ENCODE measurements around the gene CORO6. TPM values are rescaled to one million over a fixed set of nuclear protein-coding genes. Genes with fewer than 3 reads are reported as not detected.

Gene CORO6
- total RNA-seq, 2 experiments from 2014 or later = 2.8 to 3.3 TPM

GRCh38 chr17:29595107-29595942, 27.4 kb downstream of the CORO6 start:
- no peaks in the 10 kb centered on the region for H3K36me3 Mint-ChIP-seq (ENCODE audit: low read depth)
- no peaks in the 10 kb centered on the region for H3K27me3 Mint-ChIP-seq
- H3K27ac Mint-ChIP-seq = no peak overlapping the region
- ChIA-PET POLR2A (interaction anchor here (0.6 to 1.0 kb wide), 2 partner anchors 12 to 22 kb away, joined by 3 read pairs; no protein-coding TSS in a partner anchor), CTCF (interaction anchor here (1.2 to 4.9 kb wide), 2 partner anchors 21 to 185 kb away, joined by 3 to 96 read pairs; no protein-coding TSS in a partner anchor)
- no peaks in the 10 kb centered on the region for H3K9me3 ChIP-seq (ENCODE audit: control insufficient read depth in 1 of 2, insufficient read depth in 1 of 2, low read length in 2 of 2)
- ATAC-seq (ENCODE audit: poor library complexity) = no peak
- peaks cover 29% of the 10 kb centered on the region for H3K4me1 Mint-ChIP-seq (ENCODE audit: low read depth)
- no peak for TF ChIP-seq CTCF (IDR thresholded peaks at IDR 0.05)
- DNase-seq = no peak
- no peaks in the 10 kb centered on the region for H3K9me3 Mint-ChIP-seq
- H3K36me3 ChIP-seq (ENCODE audit: insufficient read depth, low read length) = no peaks in the 10 kb centered on the region
- intact Hi-C loops (cut with DNase I, micrococcal nuclease) = no loop called here
- no peaks in the 10 kb centered on the region for H3K27me3 ChIP-seq (ENCODE audit: control insufficient read depth in 1 of 2, insufficient read depth in 2 of 2, low read length in 2 of 2)
- H3K27ac ChIP-seq (ENCODE audit: low read depth in 1 of 2, low read length in 2 of 2) = no peak overlapping the region
- H3K4me3 Mint-ChIP-seq = peak overlapping the region; percentile 45
- H3K4me3 ChIP-seq (ENCODE audit: low read length) = no peak overlapping the region
- H3K4me1 ChIP-seq (ENCODE audit: insufficient read depth, low read length) = peaks cover 41% of the 10 kb centered on the region

- Histone ChIP-seq H3K4me3 (ENCODE audit: low read length) (no peak overlapping the region), H3K36me3 (ENCODE audit: insufficient read depth, low read length) (no peaks in the 10 kb centered on the region), H3K27ac (ENCODE audit: low read depth in 1 of 2, low read length in 2 of 2) (no peak overlapping the region), H3K4me1 (ENCODE audit: insufficient read depth, low read length) (peaks cover 48% of the 10 kb centered on the region), H3K9me3 (ENCODE audit: control insufficient read depth in 1 of 2, insufficient read depth in 1 of 2, low read length in 2 of 2) (no peaks in the 10 kb centered on the region), H3K27me3 (ENCODE audit: control insufficient read depth in 1 of 2, insufficient read depth in 2 of 2, low read length in 2 of 2) (no peaks in the 10 kb centered on the region)
- ChIA-PET POLR2A (interaction anchor here (0.6 to 1.1 kb wide), 5 partner anchors 12 to 23 kb away, joined by 3 to 4 read pairs (median 3); no protein-coding TSS in a partner anchor), CTCF (interaction anchor here (1.2 to 4.9 kb wide), 4 partner anchors 10 to 185 kb away, joined by 3 to 96 read pairs (median 19); no protein-coding TSS in a partner anchor)
- Mint-ChIP-seq H3K27ac (no peak overlapping the region), H3K9me3 (no peaks in the 10 kb centered on the region), H3K27me3 (no peaks in the 10 kb centered on the region), H3K4me3 (peak overlapping the region; percentile 89), H3K4me1 (ENCODE audit: low read depth) (peaks cover 35% of the 10 kb centered on the region), H3K36me3 (ENCODE audit: low read depth) (no peaks in the 10 kb centered on the region)
- DNase-seq (peak in 1 of 14 experiments; percentile 21), ATAC-seq (ENCODE audit: poor library complexity) (no peak)
- TF ChIP-seq CTCF (IDR thresholded peaks at IDR 0.05) = no peak
- intact Hi-C loops (cut with DNase I, micrococcal nuclease) = loop anchor here in 1 of 2 experiments (1.0 kb wide), 1 partner anchor 17 kb away; no protein-coding TSS in a partner anchor
Measured at GRCh38 chr17:29594519-29595090, 28.1 kb downstream of the CORO6 start.

GRCh38 chr17:29593591-29594518, 28.9 kb downstream of the CORO6 start:
- no peak for ATAC-seq (ENCODE audit: poor library complexity)
- Histone ChIP-seq H3K27me3 (ENCODE audit: control insufficient read depth in 1 of 2, insufficient read depth in 2 of 2, low read length in 2 of 2) (no peaks in the 10 kb centered on the region), H3K4me1 (ENCODE audit: insufficient read depth, low read length) (peaks cover 48% of the 10 kb centered on the region), H3K9me3 (ENCODE audit: control insufficient read depth in 1 of 2, insufficient read depth in 1 of 2, low read length in 2 of 2) (no peaks in the 10 kb centered on the region), H3K27ac (ENCODE audit: low read depth in 1 of 2, low read length in 2 of 2) (no peak overlapping the region), H3K4me3 (ENCODE audit: low read length) (peak overlapping the region; percentile 52), H3K36me3 (ENCODE audit: insufficient read depth, low read length) (no peaks in the 10 kb centered on the region)
- peaks cover 35% of the 10 kb centered on the region for H3K4me1 Mint-ChIP-seq (ENCODE audit: low read depth)
- H3K27me3 Mint-ChIP-seq = no peaks in the 10 kb centered on the region
- no peak overlapping the region for H3K27ac Mint-ChIP-seq
- CTCF ChIA-PET = interaction anchor here (1.2 to 4.9 kb wide), 4 partner anchors 9 to 186 kb away, joined by 3 to 96 read pairs (median 19); no protein-coding TSS in a partner anchor
- intact Hi-C loops (cut with DNase I, micrococcal nuclease) = loop anchor here in 1 of 2 experiments (1.0 kb wide), 1 partner anchor 17 kb away; no protein-coding TSS in a partner anchor
- TF ChIP-seq CTCF (IDR thresholded peaks at IDR 0.05) = peak; percentile 15
- peak in 3 of 14 experiments; percentile 43 to 58 (median 49) for DNase-seq
- no peaks in the 10 kb centered on the region for H3K36me3 Mint-ChIP-seq (ENCODE audit: low read depth)
- H3K4me3 Mint-ChIP-seq = peak overlapping the region; percentile 89
- POLR2A ChIA-PET = interaction anchor here (1.0 to 3.2 kb wide), 9 partner anchors 13 to 336 kb away, joined by 3 to 29 read pairs (median 3); partner anchors contain the start of gene SSH2
- H3K9me3 Mint-ChIP-seq = no peaks in the 10 kb centered on the region
